HepG2 (cell line): ENCODE results near the gene STK11. TPM values are rescaled to one million over a fixed set of nuclear protein-coding genes. Genes with fewer than 3 reads are reported as not detected.

ENCODE experiments used
- AKNA ChIP-seq: sonication (generic); formaldehyde crosslinking; IDR thresholded peaks from 2 replicates; pipeline ENCODE4 v1.4.0; 2020; ENCODE audit warnings: missing genetic modification reagents, borderline replicate concordance
- BATF2 ChIP-seq: sonication (generic); formaldehyde crosslinking; IDR thresholded peaks from 2 replicates; pipeline ENCODE4 v1.8.0; 2022; ENCODE audit warnings: mild to moderate bottlenecking, missing genetic modification reagents, moderate library complexity
- KDM3A ChIP-seq: IDR thresholded peaks from 2 replicates; pipeline ENCODE4 v1.6.1; 2018; ENCODE audit warnings: low read depth, missing compliant biosample characterization
- MLXIP ChIP-seq: sonication (generic); formaldehyde crosslinking; IDR thresholded peaks from 2 replicates; pipeline ENCODE4 v1.9.0; 2021; ENCODE audit warnings: missing genetic modification reagents, borderline replicate concordance
- TP53 ChIP-seq: sonication (generic); formaldehyde crosslinking; conservative IDR thresholded peaks from 2 replicates; pipeline ENCODE4 v1.4.0; 2020; ENCODE audit warnings: missing genetic modification reagents
- XRCC5 ChIP-seq: fragments of 200-400 bp; formaldehyde crosslinking; optimal IDR thresholded peaks from 2 replicates; pipeline ENCODE3; 2017; ENCODE audit warnings: mild to moderate bottlenecking, low read length
- ZBTB26 ChIP-seq: IDR thresholded peaks from 2 replicates; pipeline ENCODE4 v1.6.1; 2016; ENCODE audit warnings: missing compliant biosample characterization, missing genetic modification reagents, borderline replicate concordance
- ZFP62 ChIP-seq: sonication (generic); formaldehyde crosslinking; IDR thresholded peaks from 2 replicates; pipeline ENCODE4 v1.4.0; 2020; ENCODE audit warnings: missing genetic modification reagents
- ZFYVE20 ChIP-seq: sonication (generic); formaldehyde crosslinking; IDR thresholded peaks from 2 replicates; pipeline ENCODE4 v1.8.0; 2023; ENCODE audit warnings: low read depth, mild to moderate bottlenecking, moderate library complexity, missing genetic modification reagents, borderline replicate concordance
- ZNF230 ChIP-seq: sonication (generic); formaldehyde crosslinking; IDR thresholded peaks from 2 replicates; pipeline ENCODE4 v1.4.0; 2020; ENCODE audit warnings: mild to moderate bottlenecking, missing genetic modification reagents
- ZNF484 ChIP-seq: sonication (generic); formaldehyde crosslinking; IDR thresholded peaks from 2 replicates; pipeline ENCODE4 v1.5.1; 2020; ENCODE audit warnings: mild to moderate bottlenecking, low read depth, missing genetic modification reagents, borderline replicate concordance
- ZNF703 ChIP-seq: sonication (generic); formaldehyde crosslinking; IDR thresholded peaks from 2 replicates; pipeline ENCODE4 v1.5.1; 2020; ENCODE audit warnings: missing genetic modification reagents, mild to moderate bottlenecking, moderate library complexity, borderline replicate concordance
- polyA plus RNA-seq, 8 experiments: library from polyadenylated mRNA; depleted of rRNA in 3 of 8; stranded (reverse) in 7 of 8; unstranded in 1 of 8; fragments of >200 nt; fragmentation: Illumina TruSeq in 4 of 8; extraction: Trizol in 4 of 8; gene quantifications; 2 replicates each; pipeline versions ENCODE4 v1.2.1 to v1.2.3, GENCODE V29; 2011 to 2016; ENCODE audit warnings: low read depth in 4 of 8, missing spikeins in 1 of 8, mixed read lengths in 1 of 8; ENCODE audit not compliant: insufficient read depth in 1 of 8
- total RNA-seq, 5 experiments: library from RNA; depleted of rRNA; stranded (reverse); fragments of >200 nt; fragmentation: Illumina TruSeq; extraction: Trizol; gene quantifications; 2 replicates each; pipeline ENCODE4 v1.2.3, GENCODE V29; 2016; ENCODE audit warnings: low read depth in 1 of 5

The STK11 gene
- total and polyA plus RNA-seq, 2 of the 13 experiments (the other 11 are each of a cell fraction or from before 2014, with no cell fraction given): 27.5 to 43.6 TPM

- TF ChIP-seq BATF2 (CRISPR knock-in tag): no peak
- TF ChIP-seq XRCC5: peak; percentile 66
- peak; percentile 76; the same call in 1 of the 2 replicates for TF ChIP-seq ZNF230 (CRISPR knock-in tag)
- TF ChIP-seq ZNF703: no peak
- TF ChIP-seq TP53: no peak
- TF ChIP-seq KDM3A (CRISPR knock-in tag): peak; percentile 47
- no peak for TF ChIP-seq MLXIP
- TF ChIP-seq ZFP62: 0 out of 2 replicates have a peak, but pooled peaks have one; percentile 83
- TF ChIP-seq AKNA (CRISPR knock-in tag): no peak
- no peak for TF ChIP-seq ZNF484
- peak; percentile 76; the same call in 1 of the 2 replicates for TF ChIP-seq ZBTB26
- TF ChIP-seq ZFYVE20 (CRISPR knock-in tag): no peak
These were observed 39.3 kb downstream of the STK11 start (continued) for GRCh38 chr19:1244693-1245451.
